Hematopoietic multipotent progenitor cell (in vitro differentiated cells): ENCODE data around the gene TTLL11. TPM values are rescaled to one million over a fixed set of nuclear protein-coding genes. Genes with fewer than 3 reads are reported as not detected.
"Not testable (repeated sequence)": the region's sequence is repeated elsewhere in the genome, so short reads cannot be mapped to it uniquely, and the experiment has no call there.

Experiments used
- DNase-seq, 3 donors: peaks; one replicate each; pipeline ENCODE4 v3.0.0-alpha.2; 2011 to 2015; ENCODE audit warnings: low read depth in 2 of 3, low spot score in 2 of 3
- total RNA-seq: library from RNA; depleted of rRNA; stranded (reverse); fragments of >200 nt; gene quantifications from one replicate; pipeline ENCODE4 v1.2.3, GENCODE V29; 2012

Gene TTLL11
- total RNA-seq, 1 donor: 5.1 TPM

DNA sequence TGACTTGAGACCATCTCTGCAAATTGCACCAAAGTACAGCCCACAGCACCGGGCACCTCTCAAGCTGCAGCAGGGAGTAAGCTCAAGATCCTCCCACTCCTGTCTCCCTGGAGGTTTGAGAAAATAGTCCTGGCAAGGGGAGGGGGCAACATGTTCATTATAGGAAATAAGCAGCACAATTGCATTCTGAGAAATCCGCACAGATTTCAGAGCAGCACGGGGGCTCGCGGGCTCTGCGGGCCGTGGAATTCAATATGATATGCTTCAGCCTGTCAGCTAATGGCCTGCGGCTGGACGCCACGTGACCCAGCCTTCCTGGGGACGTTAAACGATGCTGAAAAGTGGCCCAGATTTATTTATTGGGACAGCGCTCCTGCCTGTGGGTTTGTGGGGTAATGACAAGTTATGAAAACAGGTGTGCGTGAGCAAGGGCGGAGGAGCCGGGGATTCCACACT, 285.3 kb downstream of the TTLL11 start:
- DNase-seq: no peak

DNA sequence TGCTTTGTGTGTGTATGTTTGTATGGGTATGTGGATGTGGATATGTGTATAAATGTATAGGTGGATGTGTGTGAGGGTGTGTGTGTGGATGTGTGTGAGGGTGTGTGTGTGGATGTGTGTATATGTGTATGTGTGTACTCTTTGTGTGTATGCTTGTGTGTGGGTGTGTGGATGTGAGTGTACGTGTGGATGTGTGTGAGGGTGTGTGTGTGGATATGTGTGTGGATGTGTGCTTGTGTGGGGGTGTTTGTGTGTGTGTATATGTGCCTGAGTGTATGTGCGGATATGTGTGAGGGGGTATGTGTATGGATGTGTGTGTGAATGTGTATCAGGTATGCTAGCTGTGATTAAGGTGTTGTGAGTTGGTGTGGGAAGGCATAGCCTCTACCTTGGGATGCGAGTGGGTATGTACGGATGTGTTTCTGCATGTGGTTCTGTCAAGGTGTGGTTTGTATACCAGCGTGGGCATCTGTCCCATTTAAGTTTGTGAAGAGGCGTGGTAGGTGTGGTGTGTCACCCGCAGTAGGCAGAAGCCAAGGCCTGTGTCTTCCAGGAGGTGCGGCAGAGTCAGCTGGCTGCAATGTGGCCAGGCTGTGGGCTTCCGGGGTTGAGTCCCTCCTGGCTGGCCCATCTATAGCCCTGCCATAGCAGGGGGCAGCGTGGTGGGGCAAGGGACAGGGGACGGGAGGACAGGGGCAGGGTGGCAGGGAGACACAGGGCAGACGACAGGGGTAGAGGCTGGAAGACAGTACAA, 285.9 kb downstream of the TTLL11 start:
- no peak for DNase-seq

- DNase-seq: no peak
Observed at GRCh38 chr9:121802753-121803152, 290.4 kb downstream of the TTLL11 start.

DNA sequence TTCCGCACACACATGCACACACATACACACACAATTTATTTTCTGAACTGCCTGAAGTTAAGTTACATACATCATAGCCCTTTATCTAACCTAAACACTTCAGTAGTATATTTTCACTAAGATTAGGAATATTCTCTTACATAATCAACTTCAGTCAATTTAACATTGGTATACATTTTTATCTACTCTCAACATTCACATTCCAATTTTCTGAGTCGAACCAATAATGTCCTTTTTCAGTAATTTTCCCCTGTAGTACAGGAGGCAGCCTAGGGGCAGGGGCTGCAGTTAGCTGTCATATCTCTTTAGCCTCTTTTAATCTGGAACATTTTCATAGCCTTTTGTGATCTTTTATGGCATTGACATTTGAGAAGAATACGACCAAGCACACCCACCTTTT, 291.5 kb downstream of the TTLL11 start:
- DNase-seq: no peak

DNA sequence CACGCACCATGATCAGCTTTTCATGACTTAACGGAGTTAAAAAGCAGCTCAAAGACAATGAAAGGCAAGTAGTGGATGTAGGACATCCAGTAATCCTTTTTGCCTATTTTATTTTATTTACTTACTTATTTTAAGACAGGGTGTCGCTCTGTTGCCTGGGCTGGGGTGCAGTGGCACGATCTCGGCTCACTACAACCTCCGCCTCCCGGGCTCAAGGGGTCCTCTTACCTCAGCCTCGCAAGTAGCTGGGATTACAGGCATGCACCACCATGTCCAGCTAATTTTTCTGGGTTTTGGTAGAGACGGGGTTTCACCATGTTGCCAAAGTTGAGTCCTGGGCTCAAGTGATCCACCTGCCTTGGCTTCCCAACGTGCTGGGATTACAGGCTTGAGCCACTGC, 292.7 kb downstream of the TTLL11 start:
- DNase-seq: no peak

DNA sequence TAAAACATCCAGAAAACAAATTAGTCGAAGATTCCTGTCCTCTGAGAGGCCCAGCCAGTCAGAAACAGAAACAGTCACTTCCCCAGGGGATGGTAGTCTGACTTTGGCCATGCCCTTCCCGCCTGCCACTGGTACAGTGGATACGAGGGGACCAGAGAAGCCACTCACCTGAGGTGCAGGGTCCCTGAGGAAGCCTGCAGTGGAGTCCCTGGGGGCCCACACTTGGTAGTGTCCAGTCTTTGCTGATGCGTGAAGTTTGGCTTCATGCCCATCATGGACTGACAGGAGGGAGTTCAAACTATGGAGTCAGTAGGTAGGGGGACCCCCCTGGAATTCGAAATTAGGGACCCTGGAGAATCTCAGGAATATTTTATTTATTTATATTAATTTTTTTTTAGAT, 294.2 kb downstream of the TTLL11 start:
- DNase-seq: no peak

DNA sequence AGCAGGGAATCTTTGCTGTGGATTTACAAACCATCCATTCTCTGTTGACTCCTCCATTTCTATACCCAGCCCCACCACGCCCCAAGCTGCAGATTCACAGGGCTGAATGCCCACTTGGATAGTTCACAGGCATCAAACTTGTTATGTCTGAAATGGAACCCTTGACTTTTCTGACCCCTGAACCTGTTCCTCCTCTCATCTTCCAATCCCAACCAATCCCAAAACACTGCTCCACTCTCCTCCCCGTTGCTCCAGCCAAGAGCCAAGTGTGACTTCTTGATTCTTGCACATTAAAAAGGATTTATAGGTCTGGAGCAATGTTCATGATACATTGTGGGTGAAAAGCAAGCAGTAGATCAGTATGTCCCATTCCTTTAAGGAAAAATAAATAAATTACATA, 296.0 kb downstream of the TTLL11 start:
- no peak for DNase-seq

DNA sequence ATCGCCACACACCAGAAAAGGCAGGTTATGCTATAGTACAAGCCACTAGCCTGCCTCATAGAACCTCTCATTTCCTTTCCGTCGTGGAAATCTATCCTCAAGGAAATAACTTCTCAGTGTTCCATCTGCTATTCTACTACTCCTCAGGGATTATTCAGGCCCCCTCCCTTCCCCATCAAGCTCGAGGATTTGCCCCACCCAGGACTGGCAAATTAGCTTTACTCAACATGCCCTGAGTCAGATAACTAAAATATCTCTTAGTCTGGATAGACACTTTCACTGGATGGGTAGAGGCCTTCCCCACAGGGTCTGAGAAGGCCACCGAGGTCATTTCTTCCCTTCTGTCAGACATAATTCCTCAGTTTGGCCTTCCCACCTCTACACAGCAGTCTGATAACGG, 298.8 kb downstream of the TTLL11 start:
- DNase-seq: not testable (repeated sequence)

DNA sequence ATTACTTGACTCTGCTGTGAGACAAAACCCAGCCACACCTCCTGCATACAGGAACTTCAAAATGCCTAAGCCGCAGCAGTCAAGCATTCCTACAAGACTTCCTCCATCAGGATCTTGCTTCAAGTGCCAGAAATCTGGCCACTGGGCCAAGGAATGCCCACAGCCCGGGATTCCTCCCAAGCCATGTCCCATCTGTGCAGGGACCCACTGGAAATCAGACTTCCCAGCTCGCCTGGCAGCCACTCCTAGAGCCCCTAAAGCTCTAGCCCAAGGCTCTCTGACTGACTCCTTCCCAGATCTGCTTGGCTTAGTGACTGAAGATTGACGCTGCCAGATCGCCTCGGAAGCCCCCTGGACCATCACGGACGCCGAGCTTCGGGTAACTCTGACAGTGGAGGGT, 300.6 kb downstream of the TTLL11 start:
- not testable (repeated sequence) for DNase-seq

DNA sequence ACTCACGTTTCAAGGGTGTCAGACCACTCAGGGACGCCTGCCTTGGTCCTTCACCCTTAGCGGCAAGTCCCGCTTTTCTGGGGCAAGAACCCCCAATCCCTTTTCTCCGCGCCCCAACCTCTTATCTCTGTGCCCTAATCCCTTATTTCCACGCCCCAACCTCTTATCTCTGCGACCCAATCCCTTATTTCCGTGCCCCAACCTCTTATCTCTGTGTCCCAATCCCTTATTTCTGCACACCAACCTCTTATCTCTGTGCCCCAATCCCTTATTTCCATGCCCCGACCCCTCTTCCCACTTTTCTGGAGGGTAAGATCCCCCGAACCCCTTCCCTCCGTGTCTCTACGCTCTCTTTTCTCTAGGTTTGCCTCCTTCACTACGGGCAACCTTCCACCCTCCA, 302.3 kb downstream of the TTLL11 start:
- no peak for DNase-seq

DNA sequence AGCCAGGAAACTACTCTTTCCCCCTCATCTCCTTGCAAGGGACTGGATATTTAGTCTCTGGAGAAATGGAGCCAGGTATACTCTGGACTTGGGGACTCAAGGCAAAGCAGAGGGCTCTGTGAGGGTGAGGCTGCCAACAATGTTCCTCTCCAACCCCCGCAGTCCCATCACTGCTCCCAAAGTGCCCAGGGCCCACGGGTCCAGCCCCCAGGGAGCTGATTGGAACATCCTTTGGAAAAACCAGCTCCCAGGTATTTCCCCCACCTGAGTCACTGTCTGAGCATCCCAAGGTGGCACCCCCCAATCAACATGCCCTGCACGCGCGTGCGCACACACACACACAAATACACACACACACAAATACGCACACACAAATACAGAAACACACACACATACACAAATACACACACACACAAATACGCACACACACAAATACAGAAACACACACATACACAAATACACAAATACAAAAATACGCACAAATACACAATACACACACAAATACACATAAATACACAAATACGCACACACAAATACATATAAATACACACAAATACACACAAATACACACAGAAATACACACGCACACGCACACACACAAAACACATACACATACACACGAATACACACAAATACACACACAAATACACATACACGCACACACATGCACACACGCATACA, 304.3 kb downstream of the TTLL11 start:
- no peak for DNase-seq

DNA sequence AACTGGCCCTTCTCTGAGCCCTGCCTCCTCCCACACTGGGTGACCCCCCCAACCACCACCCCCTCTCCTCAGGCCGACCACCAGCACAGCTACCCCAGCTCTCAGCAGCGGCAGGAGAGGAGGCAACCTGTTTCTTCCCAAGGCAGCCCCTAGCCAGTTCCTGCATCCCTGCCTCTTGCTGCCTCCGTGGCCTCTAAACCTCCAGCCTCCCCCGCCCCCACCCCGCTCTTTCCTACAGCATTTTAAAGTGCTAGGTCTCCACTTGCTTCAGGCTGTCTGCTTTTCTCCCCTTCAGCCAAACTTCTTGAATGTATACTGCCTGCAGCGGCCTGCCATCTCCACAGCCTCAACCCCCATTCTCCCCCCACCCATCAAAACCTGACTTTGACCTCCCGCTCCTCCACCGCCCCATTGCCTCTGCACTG, 306.1 kb downstream of the TTLL11 start:
- DNase-seq: no peak

DNA sequence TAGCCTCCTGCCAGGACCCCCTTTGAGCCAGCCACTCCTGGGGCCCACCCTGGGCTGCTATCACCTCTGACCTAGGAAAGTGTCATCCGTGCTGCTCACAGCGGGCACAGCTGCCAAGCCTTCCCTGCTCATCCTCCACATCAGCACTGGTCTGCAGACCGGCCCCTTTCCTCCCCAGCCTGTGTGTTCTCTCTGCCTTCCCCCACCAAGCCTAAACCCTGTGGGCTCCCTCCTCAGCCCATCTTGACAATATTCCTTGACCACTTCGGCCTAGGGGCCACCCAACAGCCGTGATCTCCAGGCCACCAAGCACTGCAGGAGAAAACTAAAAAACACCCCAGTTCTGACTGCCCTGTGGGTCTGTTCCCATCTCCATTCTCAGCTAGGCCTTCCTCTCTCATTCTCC, 306.6 kb downstream of the TTLL11 start:
- DNase-seq: no peak

- DNase-seq: no peak
Observed at GRCh38 chr9:121785673-121786542, 307.2 kb downstream of the TTLL11 start.

- DNase-seq: no peak
Observed at GRCh38 chr9:121784731-121785411, 308.2 kb downstream of the TTLL11 start.

- DNase-seq: no peak
Observed at GRCh38 chr9:121783521-121784507, 309.3 kb downstream of the TTLL11 start.

GRCh38 chr9:121783111-121783510, 310.0 kb downstream of the TTLL11 start:
- DNase-seq: no peak

- no peak for DNase-seq
Observed at GRCh38 chr9:121782514-121783110, 310.5 kb downstream of the TTLL11 start.
